ENCODE measurements around the gene GNG13. TPM values are rescaled to one million over a fixed set of nuclear protein-coding genes. Genes with fewer than 3 reads are reported as not detected.
A peak's percentile ranks its signal among the peaks of the same experiment; 100 is the strongest.

GNG13 gene
- total RNA-seq, 1 donor from 2014 or later, result not detected

- no peak for TF ChIP-seq CTCF (IDR thresholded peaks at IDR 0.05)
Measured at GRCh38 chr16:833411-833810, 32.9 kb upstream of the GNG13 start.

GRCh38 chr16:832652-833336 lies 32.3 kb upstream of the GNG13 start:
- H3K4me3 ChIP-seq, result no peak overlapping the region
- no peak for ATAC-seq
- peaks cover 17% of the 10 kb centered on the region for H3K9me3 ChIP-seq
- intact Hi-C loops (cut with DNase I), result no loop called here
- no peaks in the 10 kb centered on the region for H3K4me1 ChIP-seq
- no peaks in the 10 kb centered on the region for H3K36me3 ChIP-seq
- no peak for DNase-seq
- TF ChIP-seq CTCF (IDR thresholded peaks at IDR 0.05), result no peak
- no peaks in the 10 kb centered on the region for H3K27me3 ChIP-seq (ENCODE audit: low read depth)
- H3K27ac ChIP-seq, result no peak overlapping the region

More at GRCh38 chr16:833411-833810, 32.9 kb upstream of the GNG13 start:
- intact Hi-C loops (cut with DNase I), result no loop called here
- DNase-seq, result no peak
- peak in 1 of 2 donors; percentile 18 for ATAC-seq
- Histone ChIP-seq H3K27me3 (ENCODE audit: low read depth) (no peaks in the 10 kb centered on the region), H3K27ac (no peak overlapping the region), H3K9me3 (peaks cover 17% of the 10 kb centered on the region), H3K4me3 (no peak overlapping the region), H3K4me1 (no peaks in the 10 kb centered on the region), H3K36me3 (no peaks in the 10 kb centered on the region)

GRCh38 chr16:831571-832413 lies 31.3 kb upstream of the GNG13 start:
- no peaks in the 10 kb centered on the region for H3K36me3 ChIP-seq
- no peak for ATAC-seq
- H3K27me3 ChIP-seq (ENCODE audit: low read depth), result no peaks in the 10 kb centered on the region
- H3K9me3 ChIP-seq, result peaks cover 14% of the 10 kb centered on the region
- no peak overlapping the region for H3K27ac ChIP-seq
- intact Hi-C loops (cut with DNase I), result no loop called here
- H3K4me1 ChIP-seq, result no peaks in the 10 kb centered on the region
- no peak for DNase-seq
- no peak overlapping the region for H3K4me3 ChIP-seq
- no peak for TF ChIP-seq CTCF (IDR thresholded peaks at IDR 0.05)

- peaks cover 1% of the 10 kb centered on the region for H3K27me3 ChIP-seq (ENCODE audit: low read depth)
- no peak for TF ChIP-seq CTCF (IDR thresholded peaks at IDR 0.05)
- H3K27ac ChIP-seq, result no peak overlapping the region
- peaks cover 6% of the 10 kb centered on the region for H3K9me3 ChIP-seq
- H3K36me3 ChIP-seq, result no peaks in the 10 kb centered on the region
- intact Hi-C loops (cut with DNase I), result no loop called here
- no peak for ATAC-seq
- no peak overlapping the region for H3K4me3 ChIP-seq
- no peaks in the 10 kb centered on the region for H3K4me1 ChIP-seq
- DNase-seq, result no peak
Measured at GRCh38 chr16:830871-831570, 30.5 kb upstream of the GNG13 start.

- no peak for DNase-seq
- Histone ChIP-seq H3K9me3 (no peaks in the 10 kb centered on the region), H3K4me3 (no peak overlapping the region), H3K27me3 (ENCODE audit: low read depth) (peaks cover 3% of the 10 kb centered on the region), H3K36me3 (no peaks in the 10 kb centered on the region), H3K27ac (no peak overlapping the region), H3K4me1 (no peaks in the 10 kb centered on the region)
- intact Hi-C loops (cut with DNase I), result no loop called here
- ATAC-seq, result no peak
- no peak for TF ChIP-seq CTCF (IDR thresholded peaks at IDR 0.05)
Measured at GRCh38 chr16:830107-830870, 29.8 kb upstream of the GNG13 start.

All from lower lobe of right lung (tissue), 2 donors.